ENCODE measurements around the gene ANO10.
A peak's percentile ranks its signal among the peaks of the same experiment; 100 is the strongest.
"Not testable (repeated sequence)": the region's sequence is repeated elsewhere in the genome, so short reads cannot be mapped to it uniquely, and the experiment has no call there.

The ANO10 gene

GRCh38 chr3:43627360-43627759, 5.5 kb upstream of the ANO10 start:
- DNase-seq: no peak

GRCh38 chr3:43624619-43625305, 3.0 kb upstream of the ANO10 start:
- no peak for DNase-seq

GRCh38 chr3:43620831-43621655, 768 bp downstream of the ANO10 start:
- no peak for DNase-seq

- no peak for DNase-seq
Observed at GRCh38 chr3:43619588-43619987, 2.2 kb downstream of the ANO10 start.

- no peak for DNase-seq
Observed at GRCh38 chr3:43618142-43618541, 3.7 kb downstream of the ANO10 start.

- DNase-seq: no peak
Observed at GRCh38 chr3:43616034-43616433, 5.8 kb downstream of the ANO10 start.

- no peak for DNase-seq
Observed at GRCh38 chr3:43615133-43615532, 6.7 kb downstream of the ANO10 start.

GRCh38 chr3:43613976-43614375, 7.8 kb downstream of the ANO10 start:
- DNase-seq: no peak

- no peak for DNase-seq
Observed at GRCh38 chr3:43612419-43612818, 9.4 kb downstream of the ANO10 start.

GRCh38 chr3:43609406-43609805, 12.4 kb downstream of the ANO10 start:
- no peak for DNase-seq

- no peak for DNase-seq
Observed at GRCh38 chr3:43608751-43609150, 13.1 kb downstream of the ANO10 start.

- DNase-seq: no peak
Observed at GRCh38 chr3:43606284-43606683, 15.5 kb downstream of the ANO10 start.

GRCh38 chr3:43599959-43600358, 21.9 kb downstream of the ANO10 start:
- DNase-seq: not testable (repeated sequence)

- no peak for DNase-seq
Observed at GRCh38 chr3:43597961-43598360, 23.9 kb downstream of the ANO10 start.

- not testable (repeated sequence) for DNase-seq
Observed at GRCh38 chr3:43596178-43596577, 25.6 kb downstream of the ANO10 start.

- DNase-seq: not testable (repeated sequence)
Observed at GRCh38 chr3:43595280-43595679, 26.5 kb downstream of the ANO10 start.

GRCh38 chr3:43593588-43593987, 28.2 kb downstream of the ANO10 start:
- not testable (repeated sequence) for DNase-seq

GRCh38 chr3:43591866-43592265, 29.9 kb downstream of the ANO10 start:
- DNase-seq: not testable (repeated sequence)

- no peak for DNase-seq
Observed at GRCh38 chr3:43587303-43587702, 34.5 kb downstream of the ANO10 start.

- no peak for DNase-seq
Observed at GRCh38 chr3:43584043-43584826, 37.6 kb downstream of the ANO10 start.

GRCh38 chr3:43583481-43583880, 38.3 kb downstream of the ANO10 start:
- DNase-seq: no peak

GRCh38 chr3:43582866-43583265, 38.9 kb downstream of the ANO10 start:
- DNase-seq: no peak

- no peak for DNase-seq
Observed at GRCh38 chr3:43581343-43581742, 40.5 kb downstream of the ANO10 start.

- peak; percentile 84 for DNase-seq
Observed at GRCh38 chr3:43580181-43580580, 41.6 kb downstream of the ANO10 start.

All from NCI-H2029 treated with DMSO at 0.1 percent for 48 hours (cell line).